Osteocyte (in vitro differentiated cells): ENCODE measurements around the gene BTBD3. TPM values are rescaled to one million over a fixed set of nuclear protein-coding genes. Genes with fewer than 3 reads are reported as not detected.

Source experiments
- DNase-seq: peaks from one replicate; pipeline ENCODE4 v3.0.0; 2021; ENCODE audit warnings: mixed read lengths; ENCODE audit not compliant: unreplicated experiment; ENCODE audit errors: extremely low spot score
- H3K27ac Mint-ChIP-seq: one replicate; pipeline ENCODE4 v1.8.0; 2021; ENCODE audit warnings: mild to moderate bottlenecking, mixed read lengths; ENCODE audit not compliant: unreplicated experiment
- H3K27me3 Mint-ChIP-seq: one replicate; pipeline ENCODE4 v1.8.0; 2021; ENCODE audit warnings: mixed read lengths; ENCODE audit not compliant: unreplicated experiment
- H3K36me3 Mint-ChIP-seq: one replicate; pipeline ENCODE4 v1.8.0; 2021; ENCODE audit warnings: mixed read lengths; ENCODE audit not compliant: unreplicated experiment
- H3K4me1 Mint-ChIP-seq: one replicate; pipeline ENCODE4 v1.8.0; 2021; ENCODE audit warnings: mixed read lengths; ENCODE audit not compliant: unreplicated experiment
- H3K4me3 Mint-ChIP-seq: one replicate; pipeline ENCODE4 v1.8.0; 2021; ENCODE audit warnings: mild to moderate bottlenecking, moderate library complexity, mixed read lengths; ENCODE audit not compliant: unreplicated experiment
- H3K9me3 Mint-ChIP-seq: one replicate; pipeline ENCODE4 v1.8.0; 2021; ENCODE audit warnings: mixed read lengths; ENCODE audit not compliant: unreplicated experiment
- CTCF ChIP-seq: fragments of 200-600 bp; sonication (generic); IDR thresholded peaks from 2 replicates; pipeline ENCODE4 v1.5.0; 2021; ENCODE audit warnings: antibody characterized with exemption, mild to moderate bottlenecking, moderate library complexity
- total RNA-seq: library from RNA; stranded (reverse); gene quantifications from 2 replicates; pipeline ENCODE4 v1.2.1, GENCODE V29; 2021

The BTBD3 gene
- total RNA-seq, 1 donor from 2014 or later, result 25.1 TPM

DNA sequence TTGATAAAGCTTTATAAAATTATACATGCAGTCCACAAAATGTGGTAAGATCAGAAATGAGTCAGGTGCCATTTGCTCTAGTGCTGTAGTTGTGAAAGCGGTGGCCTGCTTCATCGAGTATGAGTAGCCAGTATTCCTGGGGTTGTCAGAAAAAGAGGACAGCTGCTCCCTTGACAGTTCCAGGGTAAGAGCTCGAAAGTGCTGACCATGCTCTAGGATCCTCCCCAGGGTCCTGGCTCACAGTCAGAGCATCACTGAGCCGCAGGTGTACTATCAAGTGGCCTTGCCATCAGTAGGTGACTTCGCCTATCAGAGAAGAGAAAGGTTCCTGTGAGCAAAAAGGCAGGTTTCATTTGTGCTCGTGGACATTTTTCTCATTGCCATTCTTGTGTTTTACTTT is 3.6 kb downstream of the BTBD3 start:
- Mint-ChIP-seq H3K4me3 (no peak overlapping the region), H3K27ac (no peak overlapping the region), H3K4me1 (peaks cover 9% of the 10 kb centered on the region), H3K27me3 (no peaks in the 10 kb centered on the region), H3K9me3 (no peaks in the 10 kb centered on the region), H3K36me3 (peaks cover 18% of the 10 kb centered on the region)
- no peak for TF ChIP-seq CTCF
- DNase-seq, result no peak

GRCh38 chr20:11922561-11922960 is 4.9 kb downstream of the BTBD3 start:
- Mint-ChIP-seq H3K27me3 (no peaks in the 10 kb centered on the region), H3K4me3 (no peak overlapping the region), H3K9me3 (no peaks in the 10 kb centered on the region), H3K36me3 (peaks cover 18% of the 10 kb centered on the region), H3K27ac (no peak overlapping the region), H3K4me1 (peaks cover 12% of the 10 kb centered on the region)
- no peak for DNase-seq
- no peak for TF ChIP-seq CTCF

GRCh38 chr20:11924923-11925322 is 7.2 kb downstream of the BTBD3 start:
- TF ChIP-seq CTCF, result no peak
- H3K4me3 Mint-ChIP-seq, result no peak overlapping the region
- H3K9me3 Mint-ChIP-seq, result no peaks in the 10 kb centered on the region
- H3K36me3 Mint-ChIP-seq, result peaks cover 18% of the 10 kb centered on the region
- H3K4me1 Mint-ChIP-seq, result peaks cover 3% of the 10 kb centered on the region
- no peak overlapping the region for H3K27ac Mint-ChIP-seq
- no peak for DNase-seq
- H3K27me3 Mint-ChIP-seq, result no peaks in the 10 kb centered on the region

- no peaks in the 10 kb centered on the region for H3K27me3 Mint-ChIP-seq
- H3K36me3 Mint-ChIP-seq, result peaks cover 18% of the 10 kb centered on the region
- no peak for TF ChIP-seq CTCF
- peaks cover 3% of the 10 kb centered on the region for H3K4me1 Mint-ChIP-seq
- DNase-seq, result no peak
- no peak overlapping the region for H3K27ac Mint-ChIP-seq
- H3K4me3 Mint-ChIP-seq, result no peak overlapping the region
- H3K9me3 Mint-ChIP-seq, result no peaks in the 10 kb centered on the region
Measured at GRCh38 chr20:11926292-11926998, 8.8 kb downstream of the BTBD3 start.

DNA sequence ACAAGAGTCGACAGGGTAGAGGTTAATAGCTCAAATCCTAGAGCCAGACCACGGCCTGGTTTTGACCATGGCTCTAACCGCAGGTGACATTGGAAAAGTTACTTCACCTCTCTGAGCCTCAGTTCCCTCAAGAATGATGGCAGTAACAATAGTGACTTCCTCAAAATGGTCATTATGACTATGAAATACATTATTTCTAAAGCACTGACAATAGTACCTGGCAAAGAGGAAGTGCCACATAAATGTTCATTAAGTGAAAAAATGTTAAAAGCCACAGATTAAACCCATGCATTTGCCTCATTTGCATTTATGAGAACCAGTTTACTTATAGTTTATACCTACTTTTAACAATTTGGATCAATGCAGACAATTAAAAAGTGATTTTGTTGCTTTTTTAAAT is 12.3 kb downstream of the BTBD3 start:
- no peak for DNase-seq
- Mint-ChIP-seq H3K4me3 (no peak overlapping the region), H3K9me3 (no peaks in the 10 kb centered on the region), H3K36me3 (peaks cover 2% of the 10 kb centered on the region), H3K4me1 (peaks cover 3% of the 10 kb centered on the region), H3K27ac (no peak overlapping the region), H3K27me3 (no peaks in the 10 kb centered on the region)
- TF ChIP-seq CTCF, result no peak
